ENCODE measurements around the gene FGF5. TPM values are rescaled to one million over a fixed set of nuclear protein-coding genes. Genes with fewer than 3 reads are reported as not detected.

Gene FGF5
- total RNA-seq, 6 experiments from 2014 or later = 248 to 569 (median 522) TPM

GRCh38 chr4:80334568-80334967, 68.1 kb downstream of the FGF5 start:
- peaks cover 26% of the 10 kb centered on the region for H3K4me1 Mint-ChIP-seq (ENCODE audit: low read depth)
- H3K27me3 Mint-ChIP-seq (ENCODE audit: insufficient read depth) = peaks cover 3% of the 10 kb centered on the region; the same call in 1 of the 2 replicates
- TF ChIP-seq CTCF (IDR thresholded peaks at IDR 0.05) = no peak
- no peak overlapping the region for H3K27ac Mint-ChIP-seq
- H3K9me3 Mint-ChIP-seq = no peaks in the 10 kb centered on the region
- peaks cover 5% of the 10 kb centered on the region; the same call in 1 of the 2 replicates for H3K36me3 Mint-ChIP-seq (ENCODE audit: low read depth)
- H3K4me3 Mint-ChIP-seq = 0 out of 2 replicates have a peak overlapping the region, but pooled peaks have one; percentile 34
- DNase-seq = no peak

GRCh38 chr4:80335226-80335553, 68.7 kb downstream of the FGF5 start:
- no peak for TF ChIP-seq CTCF (IDR thresholded peaks at IDR 0.05)
- DNase-seq = no peak
- H3K4me3 Mint-ChIP-seq = peak overlapping the region; percentile 93

GRCh38 chr4:80335554-80336358, 69.3 kb downstream of the FGF5 start, which contains the start of gene CFAP299:
TSS of gene CFAP299 (plus strand) at chr4:80335730.
- Mint-ChIP-seq H3K9me3 (no peaks in the 10 kb centered on the region), H3K36me3 (ENCODE audit: low read depth) (peaks cover 11% of the 10 kb centered on the region), H3K4me3 (peak within 1 kb of the TSS; percentile 93), H3K27ac (peak within 1 kb of the TSS; percentile 78), H3K27me3 (ENCODE audit: insufficient read depth) (peaks cover 3% of the 10 kb centered on the region; the same call in 1 of the 2 replicates), H3K4me1 (ENCODE audit: low read depth) (peaks cover 30% of the 10 kb centered on the region)
- DNase-seq = peak; percentile 88
- TF ChIP-seq CTCF (IDR thresholded peaks at IDR 0.05) = peak; percentile 75

More at GRCh38 chr4:80335226-80335553, 68.7 kb downstream of the FGF5 start:
- H3K27ac Mint-ChIP-seq = peak overlapping the region; percentile 78
- no peaks in the 10 kb centered on the region for H3K9me3 Mint-ChIP-seq
- H3K36me3 Mint-ChIP-seq (ENCODE audit: low read depth) = peaks cover 9% of the 10 kb centered on the region
- peaks cover 30% of the 10 kb centered on the region for H3K4me1 Mint-ChIP-seq (ENCODE audit: low read depth)
- H3K27me3 Mint-ChIP-seq (ENCODE audit: insufficient read depth) = peaks cover 3% of the 10 kb centered on the region; the same call in 1 of the 2 replicates

- peak overlapping the region; percentile 93 for H3K4me3 Mint-ChIP-seq
- peaks cover 18% of the 10 kb centered on the region for H3K36me3 Mint-ChIP-seq (ENCODE audit: low read depth)
- H3K4me1 Mint-ChIP-seq (ENCODE audit: low read depth) = peaks cover 30% of the 10 kb centered on the region
- H3K27ac Mint-ChIP-seq = peak overlapping the region; percentile 78
- H3K27me3 Mint-ChIP-seq (ENCODE audit: insufficient read depth) = peaks cover 3% of the 10 kb centered on the region; the same call in 1 of the 2 replicates
- H3K9me3 Mint-ChIP-seq = peaks cover under 1% of the 10 kb centered on the region; the same call in 1 of the 2 replicates
- peak; percentile 66; the same call in 1 of the 2 replicates for TF ChIP-seq CTCF (IDR thresholded peaks at IDR 0.05)
- peak; percentile 23 for DNase-seq
These were observed 70.1 kb downstream of the FGF5 start for GRCh38 chr4:80336582-80336981.

GRCh38 chr4:80340036-80340435, 73.6 kb downstream of the FGF5 start:
- no peak for TF ChIP-seq CTCF (IDR thresholded peaks at IDR 0.05)
- Mint-ChIP-seq H3K9me3 (peaks cover 24% of the 10 kb centered on the region), H3K36me3 (ENCODE audit: low read depth) (peaks cover 44% of the 10 kb centered on the region)

More at GRCh38 chr4:80340036-80340435, 73.6 kb downstream of the FGF5 start:
- Mint-ChIP-seq H3K4me1 (ENCODE audit: low read depth) (peaks cover 30% of the 10 kb centered on the region), H3K4me3 (no peak overlapping the region), H3K27ac (no peak overlapping the region), H3K27me3 (ENCODE audit: insufficient read depth) (peaks cover 3% of the 10 kb centered on the region; the same call in 1 of the 2 replicates)
- no peak for DNase-seq

Other genes with a start within 250 kb of the FGF5 start
- 100 to 1,000 TPM; 137 to 198 (median 144) TPM for gene ANTXR2, start 193.4 kb upstream of the FGF5 start, total RNA-seq (2021; fragmentation: NEBNext Ultra II Directional; extraction: Animal tissue kit (Norgen Biotek cat#: 25700))
- 10 to 100 TPM; 20.4 to 25.4 (median 23.9) TPM for gene PRDM8, start 69.2 kb upstream of the FGF5 start, total RNA-seq (2021; fragmentation: NEBNext Ultra II Directional; extraction: Animal tissue kit (Norgen Biotek cat#: 25700))
- gene CFAP299, start 69.1 kb downstream of the FGF5 start, total RNA-seq (2021; fragmentation: NEBNext Ultra II Directional; extraction: Animal tissue kit (Norgen Biotek cat#: 25700)) = 1 to 10 TPM; 4.8 to 9.0 (median 8.7) TPM